IMR-90 (cell line): Measurements from ENCODE around the gene UST. TPM values are rescaled to one million over a fixed set of nuclear protein-coding genes. Genes with fewer than 3 reads are reported as not detected.

Source experiments
- ATAC-seq: fragments of 200-7000 bp; cut with Tn5 transposase; 2 replicates; pipeline ENCODE4 v1.9.1; 2020; ENCODE audit warnings: low read depth, mild to moderate bottlenecking, moderate library complexity
- BruUV-seq: library from RNA; stranded (reverse); fragments of 400-500 nt; replicated peaks from 2 replicates; lab custom pipeline; 2021; lab: Mats Ljungman, UMichigan
- CTCF ChIA-PET: fragments of 300-600 bp; formaldehyde crosslinking; extraction: SDS; loops from one replicate; lab custom pipeline; 2021; ENCODE audit warnings: antibody characterized with exemption; lab: Yijun Ruan, JAX
- POLR2A ChIA-PET: fragments of 300-600 bp; sonication (Branson Sonifier 250); formaldehyde crosslinking; loops from one replicate; lab custom pipeline; 2022; ENCODE audit warnings: antibody characterized with exemption; ENCODE audit not compliant: unreplicated experiment; lab: Charles Lee
- DNase-seq: peaks from one replicate; pipeline ENCODE4 v3.0.0; 2013
- H2AFZ ChIP-seq: replicated peaks from 2 replicates; pipeline ENCODE3; 2013; ENCODE audit warnings: low read length, mild to moderate bottlenecking; ENCODE audit not compliant: poor library complexity
- H2AK5ac ChIP-seq: 2 replicates; pipeline ENCODE4 v1.6.1; 2013; ENCODE audit warnings: low read depth, low read length, inconsistent platforms
- H2AK9ac ChIP-seq: replicated peaks from 2 replicates; pipeline ENCODE3; 2013; ENCODE audit warnings: mild to moderate bottlenecking, low read depth, low read length, moderate library complexity; ENCODE audit not compliant: poor library complexity
- H2BK120ac ChIP-seq: 2 replicates; pipeline ENCODE4 v1.6.1; 2013; ENCODE audit warnings: low read depth, low read length, inconsistent platforms
- H2BK15ac ChIP-seq: 3 replicates; pipeline ENCODE4 v1.6.1; 2013; ENCODE audit warnings: low read depth, low read length, inconsistent platforms
- H2BK20ac ChIP-seq: 2 replicates; pipeline ENCODE4 v1.6.1; 2013; ENCODE audit warnings: low read depth, mild to moderate bottlenecking, inconsistent platforms, low read length, moderate library complexity
- H2BK5ac ChIP-seq: 2 replicates; pipeline ENCODE4 v1.6.1; 2013; ENCODE audit warnings: mild to moderate bottlenecking, low read depth, low read length, inconsistent platforms; ENCODE audit not compliant: poor library complexity, severe bottlenecking
- H3K14ac ChIP-seq: replicated peaks from 2 replicates; pipeline ENCODE4 v1.6.1; 2013; ENCODE audit warnings: low read depth, low read length, inconsistent platforms
- H3K18ac ChIP-seq: 2 replicates; pipeline ENCODE4 v1.6.1; 2013; ENCODE audit warnings: low read depth, low read length, control low read depth
- H3K23ac ChIP-seq: 2 replicates; pipeline ENCODE4 v1.6.1; 2013; ENCODE audit warnings: low read depth, low read length, inconsistent platforms
- H3K27ac ChIP-seq: 2 replicates; pipeline ENCODE4 v1.5.1; 2013; ENCODE audit warnings: mild to moderate bottlenecking, control low read depth, low read length; ENCODE audit not compliant: insufficient read depth
- H3K27me3 ChIP-seq: 2 replicates; pipeline ENCODE4 v1.6.1; 2013; ENCODE audit warnings: low read length; ENCODE audit not compliant: control insufficient read depth, insufficient read depth
- H3K36me3 ChIP-seq: 2 replicates; pipeline ENCODE4 v1.6.1; 2013; ENCODE audit warnings: low read length, mixed read lengths; ENCODE audit not compliant: control insufficient read depth, insufficient read depth
- H3K4ac ChIP-seq: 2 replicates; pipeline ENCODE4 v1.6.1; 2013; ENCODE audit warnings: low read depth, low read length, inconsistent platforms
- H3K4me1 ChIP-seq: 2 replicates; pipeline ENCODE4 v1.6.1; 2013; ENCODE audit warnings: low read length, mixed read lengths; ENCODE audit not compliant: control insufficient read depth, insufficient read depth
- H3K4me2 ChIP-seq: 2 replicates; pipeline ENCODE4 v1.6.1; 2013; ENCODE audit warnings: low read depth, mild to moderate bottlenecking, control low read depth, low read length, moderate library complexity
- H3K4me3 ChIP-seq: 2 replicates; pipeline ENCODE4 v1.5.1; 2013; ENCODE audit warnings: low read depth, mild to moderate bottlenecking, control low read depth, low read length, moderate library complexity; ENCODE audit not compliant: insufficient read depth
- H3K56ac ChIP-seq: 2 replicates; pipeline ENCODE4 v1.6.1; 2013; ENCODE audit warnings: low read length, inconsistent platforms; ENCODE audit not compliant: insufficient read depth; ENCODE audit errors: extremely low read depth
- H3K79me1 ChIP-seq, 2 experiments: 2 replicates each; pipeline ENCODE4 v1.6.1; 2013; ENCODE audit warnings: low read length in 2 of 2, inconsistent platforms in 1 of 2, low read depth in 1 of 2
- H3K9ac ChIP-seq: 2 replicates; pipeline ENCODE4 v1.6.1; 2013; ENCODE audit warnings: low read depth, low read length, control low read depth
- H3K9me1 ChIP-seq: 2 replicates; pipeline ENCODE4 v1.6.1; 2013; ENCODE audit warnings: low read length, inconsistent platforms; ENCODE audit not compliant: insufficient read depth
- H3K9me3 ChIP-seq: 2 replicates; pipeline ENCODE4 v1.6.1; 2013; ENCODE audit warnings: low read length; ENCODE audit not compliant: control insufficient read depth, insufficient read depth
- H4K20me1 ChIP-seq: 2 replicates; pipeline ENCODE4 v1.6.1; 2013; ENCODE audit warnings: low read length, inconsistent platforms; ENCODE audit not compliant: insufficient read depth
- H4K5ac ChIP-seq: 2 replicates; pipeline ENCODE4 v1.6.1; 2013; ENCODE audit warnings: mild to moderate bottlenecking, low read depth, low read length, control low read depth
- H4K8ac ChIP-seq, 2 experiments: 2 replicates each; pipeline ENCODE4 v1.6.1; 2013; ENCODE audit warnings: low read depth in 2 of 2, low read length in 2 of 2, control low read depth in 1 of 2, inconsistent platforms in 1 of 2
- H4K91ac ChIP-seq: 2 replicates; pipeline ENCODE4 v1.6.1; 2013; ENCODE audit warnings: low read depth, low read length, inconsistent platforms; ENCODE audit not compliant: insufficient read depth
- BHLHE40 ChIP-seq: fragments of 150-350 bp; IDR thresholded peaks from 2 replicates; pipeline ENCODE4 v1.6.1; 2016; ENCODE audit warnings: mild to moderate bottlenecking, low read depth, low read length
- MAZ ChIP-seq: IDR thresholded peaks from 2 replicates; pipeline ENCODE4 v1.6.1; 2012; ENCODE audit warnings: low read depth, mild to moderate bottlenecking, low read length, improper control_type of control experiment, moderate library complexity, borderline replicate concordance
- MXI1 ChIP-seq: IDR thresholded peaks from 2 replicates; pipeline ENCODE4 v1.6.1; 2012; ENCODE audit warnings: low read depth, mild to moderate bottlenecking, low read length, moderate library complexity, borderline replicate concordance
- NFE2L2 ChIP-seq: fragments of 150-350 bp; IDR thresholded peaks from 2 replicates; pipeline ENCODE4 v1.6.1; 2016; ENCODE audit warnings: low read depth, mild to moderate bottlenecking, low read length
- POLR2A ChIP-seq: IDR thresholded peaks from 2 replicates; pipeline ENCODE4 v1.6.1; 2012; ENCODE audit warnings: mild to moderate bottlenecking, low read depth, low read length
- RAD21 ChIP-seq: IDR thresholded peaks from 2 replicates; pipeline ENCODE4 v1.6.1; 2012; ENCODE audit warnings: low read length, improper control_type of control experiment
- RCOR1 ChIP-seq: IDR thresholded peaks from 2 replicates; pipeline ENCODE4 v1.6.1; 2012; ENCODE audit warnings: mild to moderate bottlenecking, low read length, improper control_type of control experiment; ENCODE audit not compliant: insufficient replicate concordance
- RFX5 ChIP-seq: IDR thresholded peaks from 2 replicates; pipeline ENCODE4 v1.8.0; 2012; ENCODE audit warnings: low read depth, mild to moderate bottlenecking, low read length, moderate library complexity
- WGBS, 2 experiments: methylation state at CpG; one replicate each; pipeline versions ENCODE4 v1.1.5 to v1.1.7; 2013; ENCODE audit warnings: missing lambda C conversion rate in 2 of 2; ENCODE audit not compliant: insufficient read length in 1 of 2; ENCODE audit errors: extremely low coverage in 2 of 2; 5-methylcytosine and 5-hydroxymethylcytosine counted together
- dilution Hi-C: fragments of 300-500 bp; cut with HindIII; formaldehyde crosslinking; loops from one replicate; pipeline ENCODE4 v1.14.3; 2018; ENCODE audit warnings: low sequenced_read_pairs; ENCODE audit not compliant: unreplicated experiment
- in situ Hi-C: fragments of 300-500 bp; cut with MboI; formaldehyde crosslinking; loops from 3 replicates; pipeline ENCODE4 v1.14.3; 2019; ENCODE audit warnings: low sequenced_read_pairs, inconsistent platforms, mixed read lengths
- intact Hi-C: fragments of 100-400 bp; cut with micrococcal nuclease; formaldehyde crosslinking; loops from 2 replicates; pipeline ENCODE4 v1.10.0; 2022
- polyA plus RNA-seq, 3 experiments: library from polyadenylated mRNA; depleted of rRNA; stranded (reverse); fragments of >200 nt; gene quantifications; 2 replicates each; pipeline ENCODE4 v1.2.3, GENCODE V29; 2012; ENCODE audit warnings: low replicate concordance in 1 of 3
- total RNA-seq: library from RNA; depleted of rRNA; stranded (reverse); fragments of >200 nt; gene quantifications from 2 replicates; pipeline ENCODE4 v1.2.3, GENCODE V29; 2012
- TF ChIP-seq, protein P1 (sequence below): conservative IDR thresholded peaks from 2 replicates; pipeline ENCODE4 v1.5.1; 2012; ENCODE audit warnings: mild to moderate bottlenecking, low read depth, low read length, improper control_type of control experiment
- TF ChIP-seq, protein P2 (sequence below): fragments of 150-350 bp; IDR thresholded peaks from 2 replicates; pipeline ENCODE4 v1.6.1; 2016; ENCODE audit warnings: low read depth, mild to moderate bottlenecking, low read length, moderate library complexity, borderline replicate concordance

UST gene
- total and polyA plus RNA-seq, 2 of the 4 experiments (the other 2 are of a cell fraction): 7.7 to 13.8 TPM

DNA sequence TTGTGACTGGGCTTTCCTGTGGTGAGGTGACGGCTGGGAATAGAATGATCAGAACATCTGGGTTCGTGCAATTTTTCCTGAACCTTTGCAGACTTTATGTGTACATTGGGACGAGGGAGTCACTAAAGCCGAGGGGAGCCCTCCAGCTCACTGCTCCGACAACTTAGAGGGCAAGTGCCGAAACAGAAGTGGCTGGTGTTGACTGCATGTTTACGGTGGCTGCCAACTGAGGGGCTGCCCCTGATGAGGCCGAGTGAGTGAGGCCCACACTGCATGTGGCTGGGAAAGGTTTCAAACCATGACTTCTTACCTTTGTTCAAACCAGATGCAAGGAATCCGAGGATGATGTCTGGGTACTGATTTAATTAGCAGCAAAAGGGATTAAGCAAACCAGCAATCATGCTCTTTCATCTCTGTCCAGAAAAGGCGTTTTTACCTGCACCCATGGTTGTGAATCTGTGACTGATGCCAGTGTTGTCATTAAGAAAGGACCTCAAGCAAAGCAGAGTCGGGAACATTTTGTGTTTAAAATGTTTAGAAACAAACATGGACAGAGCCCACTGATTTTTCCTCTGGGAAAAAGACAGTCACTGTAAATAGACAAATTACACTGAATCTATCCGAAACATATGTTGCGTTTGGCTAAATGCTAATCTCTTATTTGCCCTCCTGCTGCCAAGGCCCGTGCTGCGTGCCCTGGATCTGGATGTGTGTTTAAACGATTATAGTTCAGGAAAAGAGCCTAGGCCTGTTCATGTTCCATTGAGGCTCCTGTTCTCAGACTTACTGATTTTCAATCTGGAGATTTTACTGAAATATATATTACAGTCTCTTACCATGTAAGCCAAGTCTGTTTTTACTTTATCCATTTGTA lies 105.1 kb downstream of the UST start:
- no TSS peak for BruUV-seq
- Histone ChIP-seq H4K8ac (no peak overlapping the region), H3K9me1 (peaks cover 10% of the 10 kb centered on the region), H3K4me1 (peaks cover 6% of the 10 kb centered on the region; the same call in 1 of the 2 replicates), H2AK9ac (no peak overlapping the region), H3K23ac (no peak overlapping the region), H3K9ac (no peak overlapping the region), H2AFZ (no peak overlapping the region), H3K4me3 (no peak overlapping the region), H3K9me3 (no peaks in the 10 kb centered on the region), H3K27ac (no peak overlapping the region), H3K4ac (no peak overlapping the region), H3K79me1 (peaks cover 23 to 35% of the 10 kb centered on the region in 2 experiments), H2BK120ac (no peak overlapping the region), H4K20me1 (peaks cover 22% of the 10 kb centered on the region; the same call in 1 of the 2 replicates), H2BK15ac (no peak overlapping the region), H3K14ac (no peak overlapping the region), H2BK5ac (no peak overlapping the region), H3K56ac (no peak overlapping the region), H2BK20ac (no peak overlapping the region), H3K4me2 (no peak overlapping the region), H3K27me3 (peaks cover 2% of the 10 kb centered on the region; the same call in 1 of the 2 replicates), H3K18ac (no peak overlapping the region), H4K91ac (no peak overlapping the region), H3K36me3 (no peaks in the 10 kb centered on the region), H4K5ac (no peak overlapping the region), H2AK5ac (no peak overlapping the region)
- in situ Hi-C loops (no loop called here), intact Hi-C loops (no loop called here), dilution Hi-C loops (no loop called here)
- POLR2A ChIA-PET: no interaction called here
- 79% methylated on average over 6 of the region's 16 CpGs; no CpG with 5 or more reads in 1 of the 2 experiments for WGBS, 2 experiments
- CTCF ChIA-PET: no interaction called here
- TF ChIP-seq POLR2A (no peak), MXI1 (no peak), BHLHE40 (no peak), NFE2L2 (no peak), RAD21 (no peak), RCOR1 (no peak), RFX5 (no peak), MAZ (no peak)
- TF ChIP-seq, protein P1, sequence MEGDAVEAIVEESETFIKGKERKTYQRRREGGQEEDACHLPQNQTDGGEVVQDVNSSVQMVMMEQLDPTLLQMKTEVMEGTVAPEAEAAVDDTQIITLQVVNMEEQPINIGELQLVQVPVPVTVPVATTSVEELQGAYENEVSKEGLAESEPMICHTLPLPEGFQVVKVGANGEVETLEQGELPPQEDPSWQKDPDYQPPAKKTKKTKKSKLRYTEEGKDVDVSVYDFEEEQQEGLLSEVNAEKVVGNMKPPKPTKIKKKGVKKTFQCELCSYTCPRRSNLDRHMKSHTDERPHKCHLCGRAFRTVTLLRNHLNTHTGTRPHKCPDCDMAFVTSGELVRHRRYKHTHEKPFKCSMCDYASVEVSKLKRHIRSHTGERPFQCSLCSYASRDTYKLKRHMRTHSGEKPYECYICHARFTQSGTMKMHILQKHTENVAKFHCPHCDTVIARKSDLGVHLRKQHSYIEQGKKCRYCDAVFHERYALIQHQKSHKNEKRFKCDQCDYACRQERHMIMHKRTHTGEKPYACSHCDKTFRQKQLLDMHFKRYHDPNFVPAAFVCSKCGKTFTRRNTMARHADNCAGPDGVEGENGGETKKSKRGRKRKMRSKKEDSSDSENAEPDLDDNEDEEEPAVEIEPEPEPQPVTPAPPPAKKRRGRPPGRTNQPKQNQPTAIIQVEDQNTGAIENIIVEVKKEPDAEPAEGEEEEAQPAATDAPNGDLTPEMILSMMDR: no peak
- TF ChIP-seq, protein P2, sequence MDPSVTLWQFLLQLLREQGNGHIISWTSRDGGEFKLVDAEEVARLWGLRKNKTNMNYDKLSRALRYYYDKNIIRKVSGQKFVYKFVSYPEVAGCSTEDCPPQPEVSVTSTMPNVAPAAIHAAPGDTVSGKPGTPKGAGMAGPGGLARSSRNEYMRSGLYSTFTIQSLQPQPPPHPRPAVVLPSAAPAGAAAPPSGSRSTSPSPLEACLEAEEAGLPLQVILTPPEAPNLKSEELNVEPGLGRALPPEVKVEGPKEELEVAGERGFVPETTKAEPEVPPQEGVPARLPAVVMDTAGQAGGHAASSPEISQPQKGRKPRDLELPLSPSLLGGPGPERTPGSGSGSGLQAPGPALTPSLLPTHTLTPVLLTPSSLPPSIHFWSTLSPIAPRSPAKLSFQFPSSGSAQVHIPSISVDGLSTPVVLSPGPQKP: no peak
- DNase-seq (no peak), ATAC-seq (no peak)
